IMR-90 (cell line): Measurements from ENCODE around the gene PFKP. TPM values are rescaled to one million over a fixed set of nuclear protein-coding genes. Genes with fewer than 3 reads are reported as not detected.

ENCODE experiments used
- ATAC-seq: fragments of 200-7000 bp; cut with Tn5 transposase; 2 replicates; pipeline ENCODE4 v1.9.1; 2020; ENCODE audit warnings: low read depth, mild to moderate bottlenecking, moderate library complexity
- BruUV-seq: library from RNA; stranded (reverse); fragments of 400-500 nt; replicated peaks from 2 replicates; lab custom pipeline; 2021; lab: Mats Ljungman, UMichigan
- CTCF ChIA-PET: fragments of 300-600 bp; formaldehyde crosslinking; extraction: SDS; loops from one replicate; lab custom pipeline; 2021; ENCODE audit warnings: antibody characterized with exemption; lab: Yijun Ruan, JAX
- POLR2A ChIA-PET: fragments of 300-600 bp; sonication (Branson Sonifier 250); formaldehyde crosslinking; loops from one replicate; lab custom pipeline; 2022; ENCODE audit warnings: antibody characterized with exemption; ENCODE audit not compliant: unreplicated experiment; lab: Charles Lee
- DNase-seq: peaks from one replicate; pipeline ENCODE4 v3.0.0; 2013
- H2AFZ ChIP-seq: replicated peaks from 2 replicates; pipeline ENCODE3; 2013; ENCODE audit warnings: low read length, mild to moderate bottlenecking; ENCODE audit not compliant: poor library complexity
- H2AK5ac ChIP-seq: 2 replicates; pipeline ENCODE4 v1.6.1; 2013; ENCODE audit warnings: low read depth, low read length, inconsistent platforms
- H2AK9ac ChIP-seq: replicated peaks from 2 replicates; pipeline ENCODE3; 2013; ENCODE audit warnings: mild to moderate bottlenecking, low read depth, low read length, moderate library complexity; ENCODE audit not compliant: poor library complexity
- H2BK120ac ChIP-seq: 2 replicates; pipeline ENCODE4 v1.6.1; 2013; ENCODE audit warnings: low read depth, low read length, inconsistent platforms
- H2BK15ac ChIP-seq: 3 replicates; pipeline ENCODE4 v1.6.1; 2013; ENCODE audit warnings: low read depth, low read length, inconsistent platforms
- H2BK20ac ChIP-seq: 2 replicates; pipeline ENCODE4 v1.6.1; 2013; ENCODE audit warnings: low read depth, mild to moderate bottlenecking, inconsistent platforms, low read length, moderate library complexity
- H2BK5ac ChIP-seq: 2 replicates; pipeline ENCODE4 v1.6.1; 2013; ENCODE audit warnings: mild to moderate bottlenecking, low read depth, low read length, inconsistent platforms; ENCODE audit not compliant: poor library complexity, severe bottlenecking
- H3K14ac ChIP-seq: replicated peaks from 2 replicates; pipeline ENCODE4 v1.6.1; 2013; ENCODE audit warnings: low read depth, low read length, inconsistent platforms
- H3K18ac ChIP-seq: 2 replicates; pipeline ENCODE4 v1.6.1; 2013; ENCODE audit warnings: low read depth, low read length, control low read depth
- H3K23ac ChIP-seq: 2 replicates; pipeline ENCODE4 v1.6.1; 2013; ENCODE audit warnings: low read depth, low read length, inconsistent platforms
- H3K27ac ChIP-seq: 2 replicates; pipeline ENCODE4 v1.5.1; 2013; ENCODE audit warnings: mild to moderate bottlenecking, control low read depth, low read length; ENCODE audit not compliant: insufficient read depth
- H3K27me3 ChIP-seq: 2 replicates; pipeline ENCODE4 v1.6.1; 2013; ENCODE audit warnings: low read length; ENCODE audit not compliant: control insufficient read depth, insufficient read depth
- H3K36me3 ChIP-seq: 2 replicates; pipeline ENCODE4 v1.6.1; 2013; ENCODE audit warnings: low read length, mixed read lengths; ENCODE audit not compliant: control insufficient read depth, insufficient read depth
- H3K4ac ChIP-seq: 2 replicates; pipeline ENCODE4 v1.6.1; 2013; ENCODE audit warnings: low read depth, low read length, inconsistent platforms
- H3K4me1 ChIP-seq: 2 replicates; pipeline ENCODE4 v1.6.1; 2013; ENCODE audit warnings: low read length, mixed read lengths; ENCODE audit not compliant: control insufficient read depth, insufficient read depth
- H3K4me2 ChIP-seq: 2 replicates; pipeline ENCODE4 v1.6.1; 2013; ENCODE audit warnings: low read depth, mild to moderate bottlenecking, control low read depth, low read length, moderate library complexity
- H3K4me3 ChIP-seq: 2 replicates; pipeline ENCODE4 v1.5.1; 2013; ENCODE audit warnings: low read depth, mild to moderate bottlenecking, control low read depth, low read length, moderate library complexity; ENCODE audit not compliant: insufficient read depth
- H3K56ac ChIP-seq: 2 replicates; pipeline ENCODE4 v1.6.1; 2013; ENCODE audit warnings: low read length, inconsistent platforms; ENCODE audit not compliant: insufficient read depth; ENCODE audit errors: extremely low read depth
- H3K79me1 ChIP-seq, 2 experiments: 2 replicates each; pipeline ENCODE4 v1.6.1; 2013; ENCODE audit warnings: low read length in 2 of 2, inconsistent platforms in 1 of 2, low read depth in 1 of 2
- H3K9ac ChIP-seq: 2 replicates; pipeline ENCODE4 v1.6.1; 2013; ENCODE audit warnings: low read depth, low read length, control low read depth
- H3K9me1 ChIP-seq: 2 replicates; pipeline ENCODE4 v1.6.1; 2013; ENCODE audit warnings: low read length, inconsistent platforms; ENCODE audit not compliant: insufficient read depth
- H3K9me3 ChIP-seq: 2 replicates; pipeline ENCODE4 v1.6.1; 2013; ENCODE audit warnings: low read length; ENCODE audit not compliant: control insufficient read depth, insufficient read depth
- H4K20me1 ChIP-seq: 2 replicates; pipeline ENCODE4 v1.6.1; 2013; ENCODE audit warnings: low read length, inconsistent platforms; ENCODE audit not compliant: insufficient read depth
- H4K5ac ChIP-seq: 2 replicates; pipeline ENCODE4 v1.6.1; 2013; ENCODE audit warnings: mild to moderate bottlenecking, low read depth, low read length, control low read depth
- H4K8ac ChIP-seq, 2 experiments: 2 replicates each; pipeline ENCODE4 v1.6.1; 2013; ENCODE audit warnings: low read depth in 2 of 2, low read length in 2 of 2, control low read depth in 1 of 2, inconsistent platforms in 1 of 2
- H4K91ac ChIP-seq: 2 replicates; pipeline ENCODE4 v1.6.1; 2013; ENCODE audit warnings: low read depth, low read length, inconsistent platforms; ENCODE audit not compliant: insufficient read depth
- BHLHE40 ChIP-seq: fragments of 150-350 bp; IDR thresholded peaks from 2 replicates; pipeline ENCODE4 v1.6.1; 2016; ENCODE audit warnings: mild to moderate bottlenecking, low read depth, low read length
- CEBPB ChIP-seq: IDR thresholded peaks from 2 replicates; pipeline ENCODE4 v1.6.1; 2012; ENCODE audit warnings: low read depth, low read length, improper control_type of control experiment
- CHD1 ChIP-seq: IDR thresholded peaks from 2 replicates; pipeline ENCODE4 v1.6.1; 2012; ENCODE audit warnings: low read depth, low read length, improper control_type of control experiment
- MAZ ChIP-seq: IDR thresholded peaks from 2 replicates; pipeline ENCODE4 v1.6.1; 2012; ENCODE audit warnings: low read depth, mild to moderate bottlenecking, low read length, improper control_type of control experiment, moderate library complexity, borderline replicate concordance
- MXI1 ChIP-seq: IDR thresholded peaks from 2 replicates; pipeline ENCODE4 v1.6.1; 2012; ENCODE audit warnings: low read depth, mild to moderate bottlenecking, low read length, moderate library complexity, borderline replicate concordance
- NFE2L2 ChIP-seq: fragments of 150-350 bp; IDR thresholded peaks from 2 replicates; pipeline ENCODE4 v1.6.1; 2016; ENCODE audit warnings: low read depth, mild to moderate bottlenecking, low read length
- POLR2A ChIP-seq: IDR thresholded peaks from 2 replicates; pipeline ENCODE4 v1.6.1; 2012; ENCODE audit warnings: mild to moderate bottlenecking, low read depth, low read length
- RAD21 ChIP-seq: IDR thresholded peaks from 2 replicates; pipeline ENCODE4 v1.6.1; 2012; ENCODE audit warnings: low read length, improper control_type of control experiment
- RCOR1 ChIP-seq: IDR thresholded peaks from 2 replicates; pipeline ENCODE4 v1.6.1; 2012; ENCODE audit warnings: mild to moderate bottlenecking, low read length, improper control_type of control experiment; ENCODE audit not compliant: insufficient replicate concordance
- RFX5 ChIP-seq: IDR thresholded peaks from 2 replicates; pipeline ENCODE4 v1.8.0; 2012; ENCODE audit warnings: low read depth, mild to moderate bottlenecking, low read length, moderate library complexity
- SMC3 ChIP-seq: fragments of 150-350 bp; IDR thresholded peaks from 2 replicates; pipeline ENCODE4 v1.6.1; 2016; ENCODE audit warnings: low read depth, mild to moderate bottlenecking, antibody characterized with exemption, low read length, moderate library complexity
- WGBS, 2 experiments: methylation state at CpG; one replicate each; pipeline versions ENCODE4 v1.1.5 to v1.1.7; 2013; ENCODE audit warnings: missing lambda C conversion rate in 2 of 2; ENCODE audit not compliant: insufficient read length in 1 of 2; ENCODE audit errors: extremely low coverage in 2 of 2; 5-methylcytosine and 5-hydroxymethylcytosine counted together
- dilution Hi-C: fragments of 300-500 bp; cut with HindIII; formaldehyde crosslinking; loops from one replicate; pipeline ENCODE4 v1.14.3; 2018; ENCODE audit warnings: low sequenced_read_pairs; ENCODE audit not compliant: unreplicated experiment
- in situ Hi-C: fragments of 300-500 bp; cut with MboI; formaldehyde crosslinking; loops from 3 replicates; pipeline ENCODE4 v1.14.3; 2019; ENCODE audit warnings: low sequenced_read_pairs, inconsistent platforms, mixed read lengths
- intact Hi-C: fragments of 100-400 bp; cut with micrococcal nuclease; formaldehyde crosslinking; loops from 2 replicates; pipeline ENCODE4 v1.10.0; 2022
- polyA plus RNA-seq, 3 experiments: library from polyadenylated mRNA; depleted of rRNA; stranded (reverse); fragments of >200 nt; gene quantifications; 2 replicates each; pipeline ENCODE4 v1.2.3, GENCODE V29; 2012; ENCODE audit warnings: low replicate concordance in 1 of 3
- total RNA-seq: library from RNA; depleted of rRNA; stranded (reverse); fragments of >200 nt; gene quantifications from 2 replicates; pipeline ENCODE4 v1.2.3, GENCODE V29; 2012
- TF ChIP-seq, protein P1 (sequence below): fragments of 150-350 bp; IDR thresholded peaks from 2 replicates; pipeline ENCODE4 v1.6.1; 2016; ENCODE audit warnings: low read depth, mild to moderate bottlenecking, low read length, moderate library complexity, borderline replicate concordance
- TF ChIP-seq, protein P2 (sequence below): conservative IDR thresholded peaks from 2 replicates; pipeline ENCODE4 v1.5.1; 2012; ENCODE audit warnings: mild to moderate bottlenecking, low read depth, low read length, improper control_type of control experiment
- TF ChIP-seq, protein P3 (sequence below): fragments of 150-350 bp; IDR thresholded peaks from 2 replicates; pipeline ENCODE4 v1.6.1; 2017; ENCODE audit warnings: mild to moderate bottlenecking, antibody characterized with exemption, low read length, low read depth

PFKP gene
- total and polyA plus RNA-seq, 2 of the 4 experiments (the other 2 are of a cell fraction) = 223 to 294 TPM

DNA sequence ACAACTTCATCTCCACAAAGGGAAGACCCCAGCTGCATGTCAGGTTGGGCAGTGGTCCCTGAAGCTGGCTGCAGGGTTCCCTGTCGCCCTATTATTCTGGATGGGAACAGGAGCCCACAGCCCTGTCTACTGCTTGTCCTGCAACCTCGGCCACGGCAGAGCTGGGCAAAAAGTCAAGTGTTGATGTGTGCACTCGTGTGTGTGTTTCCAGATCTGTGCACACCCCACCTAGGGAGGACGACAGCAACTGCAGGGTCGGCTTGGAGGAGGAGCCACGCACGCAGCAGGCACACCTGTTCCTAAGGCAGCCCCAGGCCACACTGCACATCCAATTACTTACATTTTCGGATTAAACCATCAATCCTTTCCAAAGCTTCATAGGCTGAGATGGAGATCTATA, 81.6 kb downstream of the PFKP start:
- no peak overlapping the region for H2BK5ac ChIP-seq
- no peak overlapping the region for H4K5ac ChIP-seq
- no CpG with 5 or more reads among the region's 9 CpGs for WGBS, 2 experiments
- BruUV-seq = no TSS peak
- no peak overlapping the region for H3K14ac ChIP-seq
- H3K56ac ChIP-seq = no peak overlapping the region
- no peaks in the 10 kb centered on the region for H3K4me1 ChIP-seq
- no peaks in the 10 kb centered on the region; the same call in none of the 2 replicates for H4K20me1 ChIP-seq
- CTCF ChIA-PET = no interaction called here
- TF ChIP-seq, protein P1, sequence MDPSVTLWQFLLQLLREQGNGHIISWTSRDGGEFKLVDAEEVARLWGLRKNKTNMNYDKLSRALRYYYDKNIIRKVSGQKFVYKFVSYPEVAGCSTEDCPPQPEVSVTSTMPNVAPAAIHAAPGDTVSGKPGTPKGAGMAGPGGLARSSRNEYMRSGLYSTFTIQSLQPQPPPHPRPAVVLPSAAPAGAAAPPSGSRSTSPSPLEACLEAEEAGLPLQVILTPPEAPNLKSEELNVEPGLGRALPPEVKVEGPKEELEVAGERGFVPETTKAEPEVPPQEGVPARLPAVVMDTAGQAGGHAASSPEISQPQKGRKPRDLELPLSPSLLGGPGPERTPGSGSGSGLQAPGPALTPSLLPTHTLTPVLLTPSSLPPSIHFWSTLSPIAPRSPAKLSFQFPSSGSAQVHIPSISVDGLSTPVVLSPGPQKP = no peak
- TF ChIP-seq, protein P2, sequence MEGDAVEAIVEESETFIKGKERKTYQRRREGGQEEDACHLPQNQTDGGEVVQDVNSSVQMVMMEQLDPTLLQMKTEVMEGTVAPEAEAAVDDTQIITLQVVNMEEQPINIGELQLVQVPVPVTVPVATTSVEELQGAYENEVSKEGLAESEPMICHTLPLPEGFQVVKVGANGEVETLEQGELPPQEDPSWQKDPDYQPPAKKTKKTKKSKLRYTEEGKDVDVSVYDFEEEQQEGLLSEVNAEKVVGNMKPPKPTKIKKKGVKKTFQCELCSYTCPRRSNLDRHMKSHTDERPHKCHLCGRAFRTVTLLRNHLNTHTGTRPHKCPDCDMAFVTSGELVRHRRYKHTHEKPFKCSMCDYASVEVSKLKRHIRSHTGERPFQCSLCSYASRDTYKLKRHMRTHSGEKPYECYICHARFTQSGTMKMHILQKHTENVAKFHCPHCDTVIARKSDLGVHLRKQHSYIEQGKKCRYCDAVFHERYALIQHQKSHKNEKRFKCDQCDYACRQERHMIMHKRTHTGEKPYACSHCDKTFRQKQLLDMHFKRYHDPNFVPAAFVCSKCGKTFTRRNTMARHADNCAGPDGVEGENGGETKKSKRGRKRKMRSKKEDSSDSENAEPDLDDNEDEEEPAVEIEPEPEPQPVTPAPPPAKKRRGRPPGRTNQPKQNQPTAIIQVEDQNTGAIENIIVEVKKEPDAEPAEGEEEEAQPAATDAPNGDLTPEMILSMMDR = no peak
- TF ChIP-seq CEBPB (no peak), MXI1 (no peak), SMC3 (no peak), RCOR1 (no peak), RFX5 (no peak), RAD21 (no peak), NFE2L2 (no peak), CHD1 (no peak), BHLHE40 (no peak), MAZ (no peak), POLR2A (no peak)
- TF ChIP-seq, protein P3, sequence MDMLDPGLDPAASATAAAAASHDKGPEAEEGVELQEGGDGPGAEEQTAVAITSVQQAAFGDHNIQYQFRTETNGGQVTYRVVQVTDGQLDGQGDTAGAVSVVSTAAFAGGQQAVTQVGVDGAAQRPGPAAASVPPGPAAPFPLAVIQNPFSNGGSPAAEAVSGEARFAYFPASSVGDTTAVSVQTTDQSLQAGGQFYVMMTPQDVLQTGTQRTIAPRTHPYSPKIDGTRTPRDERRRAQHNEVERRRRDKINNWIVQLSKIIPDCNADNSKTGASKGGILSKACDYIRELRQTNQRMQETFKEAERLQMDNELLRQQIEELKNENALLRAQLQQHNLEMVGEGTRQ = no peak
- no peak overlapping the region for H3K9ac ChIP-seq
- no peak overlapping the region for H2BK15ac ChIP-seq
- intact Hi-C loops (no loop called here), in situ Hi-C loops (no loop called here), dilution Hi-C loops (no loop called here)
- no peak overlapping the region for H3K23ac ChIP-seq
- no peak overlapping the region for H2BK20ac ChIP-seq
- no peak for DNase-seq
- no peak overlapping the region for H4K8ac ChIP-seq
- H3K4me3 ChIP-seq = no peak overlapping the region
- no peak overlapping the region for H2BK120ac ChIP-seq
- no peaks in the 10 kb centered on the region; the same call in 1 of the 2 replicates for H3K9me1 ChIP-seq
- H3K4me2 ChIP-seq = no peak overlapping the region
- no peak for ATAC-seq
- H4K91ac ChIP-seq = no peak overlapping the region
- no peak overlapping the region for H2AK5ac ChIP-seq
- no peak overlapping the region for H3K4ac ChIP-seq
- POLR2A ChIA-PET = no interaction called here
- peaks cover 19 to 27% of the 10 kb centered on the region in 2 experiments for H3K79me1 ChIP-seq
- H3K27ac ChIP-seq = no peak overlapping the region
- H3K18ac ChIP-seq = no peak overlapping the region
- no peak overlapping the region for H2AFZ ChIP-seq
- H3K9me3 ChIP-seq = no peaks in the 10 kb centered on the region
- no peaks in the 10 kb centered on the region for H3K27me3 ChIP-seq
- H3K36me3 ChIP-seq = peaks cover 73% of the 10 kb centered on the region
- H2AK9ac ChIP-seq = no peak overlapping the region
